Measurements from ENCODE around the gene AGBL4. TPM values are rescaled to one million over a fixed set of nuclear protein-coding genes. Genes with fewer than 3 reads are reported as not detected.
"Not testable (repeated sequence)": the region's sequence is repeated elsewhere in the genome, so short reads cannot be mapped to it uniquely, and the experiment has no call there.

AGBL4 gene
- total RNA-seq, 1 experiment from 2014 or later: 0.10 TPM

- Histone ChIP-seq H3K27ac (no peak overlapping the region), H3K9me3 (replicated peaks) (no peaks in the 10 kb centered on the region), H3K27me3 (no peaks in the 10 kb centered on the region), H3K36me3 (no peaks in the 10 kb centered on the region), H3K4me1 (peaks cover 8% of the 10 kb centered on the region), H3K4me3 (no peak overlapping the region)
- DNase-seq: peak in 1 of 2 experiments; percentile 24
These were observed 971.7 kb downstream of the AGBL4 start for GRCh38 chr1:49052102-49052501.

- peaks cover 8% of the 10 kb centered on the region for H3K4me1 ChIP-seq
- DNase-seq: no peak
- no peaks in the 10 kb centered on the region for H3K9me3 ChIP-seq (replicated peaks)
- no peaks in the 10 kb centered on the region for H3K36me3 ChIP-seq
- H3K27ac ChIP-seq: no peak overlapping the region
- H3K27me3 ChIP-seq: no peaks in the 10 kb centered on the region
- no peak overlapping the region for H3K4me3 ChIP-seq
These were observed 972.1 kb downstream of the AGBL4 start for GRCh38 chr1:49051647-49052046.

- H3K27me3 ChIP-seq: no peaks in the 10 kb centered on the region
- DNase-seq: no peak
- no peaks in the 10 kb centered on the region for H3K36me3 ChIP-seq
- peaks cover 8% of the 10 kb centered on the region for H3K4me1 ChIP-seq
- H3K4me3 ChIP-seq: no peak overlapping the region
- H3K9me3 ChIP-seq (replicated peaks): no peaks in the 10 kb centered on the region
- no peak overlapping the region for H3K27ac ChIP-seq
These were observed 973.7 kb downstream of the AGBL4 start for GRCh38 chr1:49050041-49050440.

GRCh38 chr1:49048188-49048587 lies 975.6 kb downstream of the AGBL4 start:
- H3K27me3 ChIP-seq: 0 out of 2 replicates have a peak, but pooled peaks cover 3% of the 10 kb centered on the region
- peak overlapping the region; percentile 9; the same call in 1 of the 2 replicates for H3K27ac ChIP-seq

GRCh38 chr1:49046305-49046704 lies 977.4 kb downstream of the AGBL4 start:
- no peaks in the 10 kb centered on the region for H3K36me3 ChIP-seq
- no peaks in the 10 kb centered on the region for H3K9me3 ChIP-seq (replicated peaks)
- H3K27ac ChIP-seq: no peak overlapping the region
- peaks cover 11% of the 10 kb centered on the region for H3K4me1 ChIP-seq
- no peak for DNase-seq
- H3K27me3 ChIP-seq: 0 out of 2 replicates have a peak, but pooled peaks cover 3% of the 10 kb centered on the region
- H3K4me3 ChIP-seq: no peak overlapping the region

More at GRCh38 chr1:49048188-49048587, 975.6 kb downstream of the AGBL4 start:
- Histone ChIP-seq H3K4me1 (peaks cover 11% of the 10 kb centered on the region), H3K9me3 (replicated peaks) (no peaks in the 10 kb centered on the region), H3K36me3 (no peaks in the 10 kb centered on the region), H3K4me3 (no peak overlapping the region)
- peak; percentile 63 to 76 for DNase-seq

GRCh38 chr1:49045371-49045770 lies 978.4 kb downstream of the AGBL4 start:
- no peaks in the 10 kb centered on the region for H3K36me3 ChIP-seq
- H3K27ac ChIP-seq: no peak overlapping the region
- no peak overlapping the region for H3K4me3 ChIP-seq
- H3K9me3 ChIP-seq (replicated peaks): no peaks in the 10 kb centered on the region
- peaks cover 11% of the 10 kb centered on the region for H3K4me1 ChIP-seq
- DNase-seq: no peak
- 0 out of 2 replicates have a peak, but pooled peaks cover 3% of the 10 kb centered on the region for H3K27me3 ChIP-seq

GRCh38 chr1:49036700-49037099 lies 987.1 kb downstream of the AGBL4 start:
- Histone ChIP-seq H3K27me3 (no peaks in the 10 kb centered on the region), H3K4me3 (no peak overlapping the region), H3K9me3 (replicated peaks) (no peaks in the 10 kb centered on the region), H3K36me3 (no peaks in the 10 kb centered on the region), H3K27ac (no peak overlapping the region), H3K4me1 (no peaks in the 10 kb centered on the region)
- DNase-seq: peak in 1 of 2 experiments; percentile 19

GRCh38 chr1:49028396-49028795 lies 995.4 kb downstream of the AGBL4 start:
- Histone ChIP-seq H3K27me3 (no peaks in the 10 kb centered on the region), H3K9me3 (replicated peaks) (no peaks in the 10 kb centered on the region), H3K4me1 (no peaks in the 10 kb centered on the region), H3K4me3 (no peak overlapping the region), H3K36me3 (no peaks in the 10 kb centered on the region), H3K27ac (no peak overlapping the region)
- DNase-seq: no peak

- Histone ChIP-seq H3K27me3 (no peaks in the 10 kb centered on the region), H3K4me1 (no peaks in the 10 kb centered on the region), H3K36me3 (no peaks in the 10 kb centered on the region), H3K4me3 (no peak overlapping the region), H3K9me3 (replicated peaks) (no peaks in the 10 kb centered on the region), H3K27ac (no peak overlapping the region)
- DNase-seq: no peak
These were observed 997.4 kb downstream of the AGBL4 start for GRCh38 chr1:49026230-49026811.

GRCh38 chr1:49016030-49016977 lies 1007.5 kb downstream of the AGBL4 start:
- Histone ChIP-seq H3K9me3 (replicated peaks) (no peaks in the 10 kb centered on the region), H3K27ac (no peak overlapping the region), H3K36me3 (no peaks in the 10 kb centered on the region), H3K27me3 (no peaks in the 10 kb centered on the region), H3K4me3 (no peak overlapping the region), H3K4me1 (no peaks in the 10 kb centered on the region)
- peak; percentile 3 to 17 for DNase-seq

- no peak for DNase-seq
- H3K9me3 ChIP-seq (replicated peaks): no peaks in the 10 kb centered on the region
- H3K36me3 ChIP-seq: no peaks in the 10 kb centered on the region
- H3K4me1 ChIP-seq: no peaks in the 10 kb centered on the region
- H3K27ac ChIP-seq: no peak overlapping the region
- H3K27me3 ChIP-seq: no peaks in the 10 kb centered on the region
- H3K4me3 ChIP-seq: no peak overlapping the region
These were observed 1010.7 kb downstream of the AGBL4 start for GRCh38 chr1:49013079-49013478.

GRCh38 chr1:49002981-49003380 lies 1020.8 kb downstream of the AGBL4 start:
- not testable (repeated sequence) for H3K27ac ChIP-seq; H3K27me3 ChIP-seq; H3K4me3 ChIP-seq; H3K36me3 ChIP-seq; H3K9me3 ChIP-seq (replicated peaks); H3K4me1 ChIP-seq; DNase-seq

GRCh38 chr1:48999321-48999720 lies 1024.4 kb downstream of the AGBL4 start:
- DNase-seq: no peak
- Histone ChIP-seq H3K27me3 (no peaks in the 10 kb centered on the region), H3K27ac (no peak overlapping the region), H3K4me1 (no peaks in the 10 kb centered on the region), H3K4me3 (no peak overlapping the region), H3K9me3 (replicated peaks) (no peaks in the 10 kb centered on the region), H3K36me3 (no peaks in the 10 kb centered on the region)

- no peaks in the 10 kb centered on the region for H3K27me3 ChIP-seq
- H3K4me3 ChIP-seq: no peak overlapping the region
- no peaks in the 10 kb centered on the region for H3K36me3 ChIP-seq
- H3K27ac ChIP-seq: no peak overlapping the region
- H3K9me3 ChIP-seq (replicated peaks): 0 out of 2 replicates have a peak, but pooled peaks cover 4% of the 10 kb centered on the region
- DNase-seq: no peak
- no peaks in the 10 kb centered on the region for H3K4me1 ChIP-seq
These were observed 1027.4 kb downstream of the AGBL4 start for GRCh38 chr1:48996311-48996710.

- Histone ChIP-seq H3K36me3 (no peaks in the 10 kb centered on the region), H3K27me3 (no peaks in the 10 kb centered on the region; the same call in 1 of the 2 replicates)
- DNase-seq: no peak
These were observed 1035.0 kb downstream of the AGBL4 start for GRCh38 chr1:48988633-48989197.

More at GRCh38 chr1:48988633-48989197, 1035.0 kb downstream of the AGBL4 start:
- 0 out of 2 replicates have a peak, but pooled peaks cover 4% of the 10 kb centered on the region for H3K9me3 ChIP-seq (replicated peaks)
- no peaks in the 10 kb centered on the region for H3K4me1 ChIP-seq
- H3K27ac ChIP-seq: no peak overlapping the region
- no peak overlapping the region for H3K4me3 ChIP-seq

Data from SJCRH30 (cell line).